ENCODE results near the gene OR6Q1.
"Not testable (repeated sequence)": the region's sequence is repeated elsewhere in the genome, so short reads cannot be mapped to it uniquely, and the experiment has no call there.

Gene OR6Q1, protein sequence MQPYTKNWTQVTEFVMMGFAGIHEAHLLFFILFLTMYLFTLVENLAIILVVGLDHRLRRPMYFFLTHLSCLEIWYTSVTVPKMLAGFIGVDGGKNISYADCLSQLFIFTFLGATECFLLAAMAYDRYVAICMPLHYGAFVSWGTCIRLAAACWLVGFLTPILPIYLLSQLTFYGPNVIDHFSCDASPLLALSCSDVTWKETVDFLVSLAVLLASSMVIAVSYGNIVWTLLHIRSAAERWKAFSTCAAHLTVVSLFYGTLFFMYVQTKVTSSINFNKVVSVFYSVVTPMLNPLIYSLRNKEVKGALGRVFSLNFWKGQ

GRCh38 chr11:58030653-58031052, at the start of gene OR6Q1:
TSS of gene OR6Q1 (plus strand) at chr11:58030953. CDS start at chr11:58030953, 0 bp downstream.
- no peak for DNase-seq (ENCODE audit: low spot score)

- DNase-seq (ENCODE audit: low spot score) = no peak
These were observed 49.2 kb upstream of the OR6Q1 start for GRCh38 chr11:57981536-57981935.

GRCh38 chr11:57982776-57983175, 48.0 kb upstream of the OR6Q1 start:
- no peak for DNase-seq (ENCODE audit: low spot score)

GRCh38 chr11:57983191-57983590, 47.6 kb upstream of the OR6Q1 start:
- DNase-seq (ENCODE audit: low spot score) = no peak

GRCh38 chr11:57999523-57999922, 31.2 kb upstream of the OR6Q1 start:
- DNase-seq (ENCODE audit: low spot score) = not testable (repeated sequence)

DNA sequence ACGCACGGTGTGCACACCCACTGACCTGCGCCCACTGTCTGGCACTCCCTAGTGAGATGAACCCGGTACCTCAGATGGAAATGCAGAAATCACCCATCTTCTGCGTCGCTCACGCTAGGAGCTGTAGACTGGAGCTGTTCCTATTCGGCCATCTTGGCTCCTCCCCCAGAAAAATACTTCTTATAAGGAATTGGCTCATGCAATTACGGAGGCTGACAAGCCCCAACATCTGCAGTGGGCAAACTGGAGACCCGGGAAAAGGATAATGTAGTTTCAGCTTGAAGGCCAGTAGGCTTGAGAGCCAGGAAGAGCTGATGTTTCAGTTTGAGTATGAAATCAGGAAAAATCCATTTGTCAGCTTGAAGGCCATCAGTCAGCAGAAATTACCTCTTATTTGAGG, 30.7 kb upstream of the OR6Q1 start:
- DNase-seq (ENCODE audit: low spot score) = not testable (repeated sequence)

- DNase-seq (ENCODE audit: low spot score) = no peak
These were observed 30.1 kb upstream of the OR6Q1 start for GRCh38 chr11:58000699-58001098.

GRCh38 chr11:58003036-58003435, 27.7 kb upstream of the OR6Q1 start:
- DNase-seq (ENCODE audit: low spot score) = no peak

GRCh38 chr11:58003591-58003990, 27.2 kb upstream of the OR6Q1 start:
- DNase-seq (ENCODE audit: low spot score) = no peak

DNA sequence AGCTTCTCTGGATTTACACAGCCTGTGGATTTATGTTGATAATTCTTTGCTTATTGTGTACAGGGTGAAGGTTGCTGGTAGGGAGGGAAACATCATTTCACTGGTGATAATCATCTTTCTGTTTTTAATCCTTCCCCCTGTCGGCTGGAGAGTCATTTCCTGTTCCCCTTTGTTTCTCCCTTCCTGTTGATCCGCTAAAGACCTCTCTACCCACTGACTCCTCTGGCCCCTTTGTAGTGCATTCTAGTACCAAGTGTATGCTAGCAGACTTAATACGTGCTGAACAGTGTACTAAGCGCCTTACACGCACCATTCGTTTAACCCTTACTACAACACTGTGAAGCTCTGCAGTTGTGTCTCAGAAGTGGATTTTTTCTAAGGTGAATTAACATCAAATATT, 26.1 kb upstream of the OR6Q1 start:
- DNase-seq (ENCODE audit: low spot score) = no peak

DNA sequence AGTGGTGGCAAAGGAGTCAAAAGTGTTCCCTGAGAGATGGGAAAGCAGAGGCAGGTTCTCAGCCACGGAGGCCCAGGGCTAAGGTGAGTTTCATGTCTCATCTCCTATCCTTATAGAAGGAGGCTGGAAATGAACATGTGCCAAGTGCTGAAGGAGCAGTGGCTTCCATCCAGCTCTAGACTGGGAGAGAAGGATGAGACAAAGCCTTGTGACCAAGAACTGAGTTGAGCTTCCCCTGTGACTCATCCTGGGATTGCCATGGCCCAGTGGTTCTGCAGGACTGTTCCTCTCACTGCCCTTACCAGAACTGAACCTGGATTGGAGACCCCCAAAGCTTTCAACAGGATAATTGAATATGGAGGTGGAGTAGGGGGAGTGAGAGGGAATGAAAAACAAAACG, 23.8 kb upstream of the OR6Q1 start:
- peak; percentile 5 for DNase-seq (ENCODE audit: low spot score)

- DNase-seq (ENCODE audit: low spot score) = no peak
These were observed 19.0 kb upstream of the OR6Q1 start for GRCh38 chr11:58011771-58012170.

GRCh38 chr11:58023435-58023931, 7.3 kb upstream of the OR6Q1 start, which contains the start of gene OR9Q1:
TSS of gene OR9Q1 (plus strand) at chr11:58023881. CDS start at chr11:58179445, 155,564 bp downstream.
- no peak for DNase-seq (ENCODE audit: low spot score)

DNA sequence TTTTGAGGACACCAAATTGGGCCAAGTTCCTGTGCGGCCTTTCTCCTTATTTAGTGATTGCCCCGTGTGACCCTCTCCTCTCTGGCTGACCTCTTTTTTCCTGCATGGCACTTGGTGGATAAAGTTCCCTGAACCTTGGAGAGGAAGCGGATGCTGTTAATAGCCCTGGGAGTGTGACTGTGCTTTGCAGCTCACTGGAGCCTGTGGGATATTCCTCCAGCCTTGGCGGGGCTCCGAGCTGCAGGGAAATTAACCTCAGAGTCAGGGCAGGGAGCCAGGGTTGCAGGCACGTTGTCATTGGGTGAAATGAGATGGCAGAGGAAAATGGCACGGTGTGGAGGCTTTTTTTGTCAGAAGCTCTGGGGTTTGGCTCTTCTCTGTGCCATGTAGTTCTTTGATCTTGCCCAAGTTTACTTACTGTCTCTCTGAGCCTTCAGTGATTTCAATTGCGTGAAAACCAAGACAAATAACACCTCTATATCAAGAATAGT, 6.1 kb upstream of the OR6Q1 start:
- no peak for DNase-seq (ENCODE audit: low spot score)

DNA sequence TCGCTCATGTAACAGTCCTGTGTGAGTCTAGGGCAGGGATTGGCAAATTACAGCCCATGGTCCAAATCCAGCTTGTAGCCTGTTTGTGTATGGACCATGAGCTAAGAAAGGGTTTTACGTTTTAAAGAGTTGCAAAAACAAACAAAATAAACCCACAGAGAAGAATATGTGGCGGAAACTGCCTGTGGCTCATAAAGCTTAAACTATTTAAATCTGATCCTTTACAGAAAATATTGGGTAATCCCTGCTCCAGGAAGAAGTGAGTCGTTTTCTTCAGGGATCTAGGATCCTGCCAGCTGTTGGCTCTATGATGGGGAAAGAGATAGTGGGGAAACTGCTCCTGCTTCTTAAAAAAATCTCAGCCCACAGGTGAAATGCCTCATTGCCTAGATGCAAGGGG, 3.4 kb upstream of the OR6Q1 start:
- no peak for DNase-seq (ENCODE audit: low spot score)

DNA sequence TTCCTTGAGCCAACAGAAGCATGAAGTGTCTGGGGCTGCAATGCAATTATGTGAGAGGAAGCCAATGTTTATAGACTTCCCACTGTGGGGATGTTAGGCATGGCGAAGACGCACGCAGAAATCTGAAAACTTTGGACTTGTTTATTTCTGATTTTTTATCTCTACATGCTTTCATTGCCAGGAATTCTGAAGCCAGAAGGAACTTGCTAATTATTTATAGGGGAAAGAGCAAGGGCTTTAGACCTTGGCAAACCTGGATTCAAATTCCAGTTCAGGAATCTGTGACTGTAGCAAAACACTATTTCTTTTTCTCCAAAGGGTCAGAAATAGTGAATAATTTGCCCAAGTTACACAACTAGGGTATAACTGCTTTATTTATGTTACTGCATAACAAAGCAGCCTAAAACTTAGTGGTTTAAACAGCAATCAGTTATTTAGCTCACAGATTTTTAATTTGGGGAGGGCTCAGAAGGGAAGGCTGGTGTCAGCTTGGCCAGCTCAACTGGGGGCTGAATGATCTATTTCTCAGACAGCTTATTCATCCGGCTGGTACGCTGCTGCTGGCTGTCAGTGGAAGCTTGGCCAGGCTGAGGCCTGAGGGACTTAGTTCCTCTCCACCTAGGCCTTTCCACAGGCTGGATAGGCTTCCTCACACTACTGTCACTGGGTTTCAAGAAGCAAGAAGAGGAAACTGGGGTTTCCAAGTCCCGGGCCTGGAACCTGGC, 1.9 kb upstream of the OR6Q1 start:
- no peak for DNase-seq (ENCODE audit: low spot score)

DNA sequence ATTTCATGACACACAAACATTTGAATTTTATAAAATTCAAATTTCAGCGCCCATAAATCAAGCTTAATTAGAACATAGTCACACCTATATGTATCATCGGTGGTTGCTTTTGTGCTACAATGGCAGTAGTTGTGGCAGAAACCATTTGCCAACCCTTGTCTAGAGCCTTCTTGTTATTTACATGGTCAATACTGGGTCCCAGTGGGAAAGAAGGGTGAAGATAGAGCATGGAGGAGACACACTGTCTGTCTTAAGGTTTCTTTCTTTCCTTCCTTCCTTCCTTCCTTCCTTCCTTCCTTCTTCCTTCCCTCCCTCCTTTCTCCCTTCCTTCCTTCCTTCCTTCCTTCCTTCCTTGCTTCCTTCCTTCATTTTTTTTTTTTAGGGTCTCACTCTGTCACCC, 3.7 kb downstream of the OR6Q1 start:
- no peak for DNase-seq (ENCODE audit: low spot score)

GRCh38 chr11:58039589-58039988, 8.8 kb downstream of the OR6Q1 start:
- DNase-seq (ENCODE audit: low spot score) = no peak

DNA sequence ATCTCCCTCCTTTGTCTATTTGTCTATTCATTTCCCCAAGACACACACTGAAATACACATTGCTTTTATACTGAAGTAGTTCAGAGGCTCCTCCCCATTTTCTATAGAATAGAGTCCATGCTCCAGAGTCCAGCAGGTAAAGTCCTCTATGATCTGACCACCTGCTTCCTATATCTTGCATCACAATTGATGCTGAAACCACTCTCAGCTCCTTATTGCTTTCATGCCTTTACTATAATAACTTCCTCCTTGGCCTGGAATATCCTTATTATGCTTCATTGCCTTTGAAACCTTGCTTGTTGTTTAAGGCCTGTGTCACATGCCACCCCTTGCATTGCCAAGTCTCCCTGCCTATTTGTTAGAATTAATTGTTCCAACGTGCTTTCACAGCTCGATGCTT, 12.6 kb downstream of the OR6Q1 start:
- no peak for DNase-seq (ENCODE audit: low spot score)

GRCh38 chr11:58046231-58046630, 15.5 kb downstream of the OR6Q1 start:
- DNase-seq (ENCODE audit: low spot score) = no peak

DNA sequence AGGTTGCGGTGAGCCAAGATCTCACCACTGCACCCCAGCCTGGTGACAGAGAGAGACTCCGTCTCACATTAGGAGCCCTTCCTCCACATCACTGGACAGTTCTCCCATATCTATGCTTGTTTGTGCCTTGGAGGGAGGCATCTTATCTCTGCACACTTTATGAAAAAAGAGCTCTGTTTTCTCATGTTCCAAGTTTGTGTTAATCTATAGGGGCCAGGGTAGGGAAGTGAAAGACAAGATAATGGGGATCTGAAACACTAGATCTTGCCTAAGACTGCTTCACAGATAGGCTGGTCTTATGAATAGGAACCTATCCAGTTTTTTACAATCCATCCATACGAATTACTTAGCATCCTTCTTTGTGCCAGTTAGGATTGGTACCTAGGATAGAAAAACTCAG, 17.1 kb downstream of the OR6Q1 start:
- no peak for DNase-seq (ENCODE audit: low spot score)

DNA sequence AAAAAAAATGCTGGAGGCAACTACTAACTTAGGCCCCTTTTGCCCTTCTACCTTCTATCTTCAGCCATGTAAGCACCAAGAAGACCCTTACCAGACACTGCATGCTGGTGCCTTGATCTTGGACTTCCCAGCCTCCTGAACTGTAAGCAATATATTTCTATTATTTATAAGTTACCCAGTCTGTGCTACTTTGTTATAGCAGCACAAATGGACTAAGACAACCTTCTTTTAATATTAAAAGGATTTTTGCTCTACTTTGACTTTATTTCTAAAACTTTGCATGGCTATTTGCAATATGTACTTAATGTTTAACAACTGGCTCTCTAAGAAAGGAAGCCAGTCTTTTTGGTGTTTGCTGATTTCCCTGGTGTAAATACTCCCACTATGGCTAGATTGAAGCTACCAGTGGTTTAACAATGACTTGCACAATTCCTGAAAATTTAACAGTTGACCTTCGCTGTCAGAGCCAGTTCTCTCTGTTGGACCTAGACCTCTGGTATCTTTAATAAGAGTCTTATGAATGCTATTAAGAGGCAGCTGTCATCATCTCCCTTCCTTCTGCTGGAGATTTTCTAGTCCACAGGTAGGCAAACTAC, 25.2 kb downstream of the OR6Q1 start:
- no peak for DNase-seq (ENCODE audit: low spot score)

- DNase-seq (ENCODE audit: low spot score) = no peak
These were observed 26.7 kb downstream of the OR6Q1 start for GRCh38 chr11:58057481-58057880.

Data from RKO (cell line).